GM19238 (cell line): ENCODE data around the gene GALNT4.

ENCODE experiments used
- DNase-seq: peaks from one replicate; pipeline ENCODE4 v3.0.0; 2011; ENCODE audit warnings: low spot score; ENCODE audit not compliant: insufficient read length

The GALNT4 gene

GRCh38 chr12:89524541-89525304 lies at the start of gene GALNT4:
Gene GALNT4 (minus strand): TSS chr12:89524796. CDS start chr12:89524549, 247 bp downstream.
- peak; percentile 85 for DNase-seq

- DNase-seq: no peak
These were observed 48.6 kb upstream of the GALNT4 start for GRCh38 chr12:89573051-89573810.

- no peak for DNase-seq
These were observed 47.0 kb upstream of the GALNT4 start for GRCh38 chr12:89571491-89572195.

GRCh38 chr12:89568484-89568883 lies 43.9 kb upstream of the GALNT4 start:
- no peak for DNase-seq

- DNase-seq: no peak
These were observed 43.2 kb upstream of the GALNT4 start for GRCh38 chr12:89567691-89568239.

GRCh38 chr12:89566615-89567014 lies 42.0 kb upstream of the GALNT4 start:
- DNase-seq: no peak

- DNase-seq: no peak
These were observed 40.4 kb upstream of the GALNT4 start for GRCh38 chr12:89565002-89565401.

- DNase-seq: no peak
These were observed 35.2 kb upstream of the GALNT4 start for GRCh38 chr12:89559753-89560152.

GRCh38 chr12:89556976-89557375 lies 32.4 kb upstream of the GALNT4 start:
- no peak for DNase-seq

GRCh38 chr12:89552376-89552775 lies 27.8 kb upstream of the GALNT4 start:
- DNase-seq: no peak

- no peak for DNase-seq
These were observed 27.2 kb upstream of the GALNT4 start for GRCh38 chr12:89551747-89552146.

GRCh38 chr12:89547101-89547500 lies 22.5 kb upstream of the GALNT4 start:
- no peak for DNase-seq

GRCh38 chr12:89546151-89546550 lies 21.6 kb upstream of the GALNT4 start:
- DNase-seq: no peak

GRCh38 chr12:89544681-89545184 lies 20.1 kb upstream of the GALNT4 start:
- no peak for DNase-seq

- no peak for DNase-seq
These were observed 19.4 kb upstream of the GALNT4 start for GRCh38 chr12:89544022-89544421.

GRCh38 chr12:89542912-89543592 lies 18.5 kb upstream of the GALNT4 start:
- no peak for DNase-seq

- no peak for DNase-seq
These were observed 17.6 kb upstream of the GALNT4 start for GRCh38 chr12:89542236-89542635.

- DNase-seq: no peak
These were observed 16.0 kb upstream of the GALNT4 start for GRCh38 chr12:89540586-89540985.

- no peak for DNase-seq
These were observed 15.0 kb upstream of the GALNT4 start for GRCh38 chr12:89539426-89540223.

GRCh38 chr12:89538897-89539296 lies 14.3 kb upstream of the GALNT4 start:
- no peak for DNase-seq
